EH (cell line): ENCODE results near the gene WSCD1.

ENCODE experiments used
- DNase-seq: peaks from one replicate; pipeline ENCODE4 v3.0.0-alpha.2; 2015; ENCODE audit warnings: low read depth

The WSCD1 gene

DNA sequence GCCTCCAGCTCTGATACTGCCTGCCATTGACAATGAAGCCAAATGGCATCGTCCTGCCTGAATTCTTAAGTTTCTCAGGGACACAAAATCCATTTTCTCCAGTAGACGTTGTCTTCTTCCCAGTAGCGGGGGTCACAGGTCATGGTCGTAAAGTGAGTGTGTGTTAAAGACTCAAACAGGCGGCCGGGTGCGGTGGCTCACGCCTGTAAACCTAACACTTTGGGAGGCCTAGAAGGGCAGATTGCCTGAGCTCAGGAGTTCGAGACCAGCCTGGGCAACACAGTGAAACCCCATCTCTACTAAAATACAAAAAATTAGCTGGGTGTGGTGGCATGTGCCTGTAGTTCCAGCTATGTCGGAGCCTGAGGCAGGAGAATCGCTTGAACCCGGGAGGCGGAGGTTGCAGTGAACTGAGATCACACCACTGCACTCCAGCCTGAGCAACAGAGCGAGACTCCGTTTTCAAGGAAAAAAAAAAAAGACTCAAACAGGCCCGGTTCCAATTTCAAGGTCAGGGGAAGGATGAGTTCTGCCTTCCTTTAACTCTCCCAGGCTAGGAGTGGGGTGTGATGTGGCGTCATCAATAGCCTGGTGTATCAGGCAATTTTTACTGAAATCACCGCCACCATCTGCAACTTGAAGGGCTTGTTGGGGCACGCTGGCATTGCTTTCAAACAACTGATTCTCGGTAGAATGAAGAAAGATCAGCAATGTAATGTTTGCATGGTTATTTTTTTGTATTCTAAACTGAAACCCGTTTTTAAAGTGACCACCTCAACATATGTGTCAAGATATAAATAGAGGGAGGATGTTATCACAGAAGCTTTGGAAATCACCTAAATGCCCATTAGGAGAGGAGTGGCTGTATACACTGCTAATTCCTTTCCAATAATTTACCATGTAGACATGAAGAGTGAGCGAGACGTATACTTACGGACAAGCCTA is 91.0 kb downstream of the WSCD1 start:
- DNase-seq = no peak

DNA sequence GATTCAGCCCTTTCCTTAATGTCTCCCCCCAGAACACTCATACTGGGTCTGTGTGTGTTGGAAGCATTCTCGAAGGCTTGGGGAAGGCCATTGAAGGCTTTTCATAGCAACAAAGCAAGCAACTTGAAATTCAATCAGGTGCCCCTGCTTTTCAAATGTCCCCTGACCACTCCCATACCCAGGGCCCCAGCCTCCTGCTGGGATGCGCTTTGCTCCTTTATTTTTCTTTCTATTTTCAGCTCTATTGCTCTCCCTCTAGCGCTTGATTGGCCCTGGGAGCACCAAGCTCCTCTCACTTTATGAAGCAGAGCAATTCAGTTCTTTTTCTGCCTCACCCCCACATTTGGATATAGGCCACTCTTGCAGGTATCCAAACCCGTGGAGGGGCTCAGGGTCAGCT is 92.0 kb downstream of the WSCD1 start:
- no peak for DNase-seq

DNA sequence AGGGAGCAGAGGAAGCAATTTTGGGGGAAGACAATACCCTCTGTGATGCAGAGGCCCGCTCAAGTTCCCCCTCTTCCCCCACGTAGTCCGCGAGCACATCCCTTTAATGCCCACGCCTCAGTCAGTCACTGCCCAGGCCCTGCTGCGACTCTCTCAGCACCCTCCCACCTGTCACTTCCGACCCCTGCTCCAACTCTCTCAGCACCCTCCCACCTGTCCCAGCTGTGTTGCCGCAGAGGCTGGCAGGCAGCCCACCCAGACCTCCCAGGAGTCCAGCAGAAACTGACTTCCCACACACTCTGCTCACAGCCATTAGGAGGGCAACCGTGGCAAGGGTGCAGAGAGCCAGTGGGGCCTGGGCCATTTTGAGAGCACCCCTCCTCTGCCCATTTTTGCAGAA is 92.7 kb downstream of the WSCD1 start:
- DNase-seq = no peak

DNA sequence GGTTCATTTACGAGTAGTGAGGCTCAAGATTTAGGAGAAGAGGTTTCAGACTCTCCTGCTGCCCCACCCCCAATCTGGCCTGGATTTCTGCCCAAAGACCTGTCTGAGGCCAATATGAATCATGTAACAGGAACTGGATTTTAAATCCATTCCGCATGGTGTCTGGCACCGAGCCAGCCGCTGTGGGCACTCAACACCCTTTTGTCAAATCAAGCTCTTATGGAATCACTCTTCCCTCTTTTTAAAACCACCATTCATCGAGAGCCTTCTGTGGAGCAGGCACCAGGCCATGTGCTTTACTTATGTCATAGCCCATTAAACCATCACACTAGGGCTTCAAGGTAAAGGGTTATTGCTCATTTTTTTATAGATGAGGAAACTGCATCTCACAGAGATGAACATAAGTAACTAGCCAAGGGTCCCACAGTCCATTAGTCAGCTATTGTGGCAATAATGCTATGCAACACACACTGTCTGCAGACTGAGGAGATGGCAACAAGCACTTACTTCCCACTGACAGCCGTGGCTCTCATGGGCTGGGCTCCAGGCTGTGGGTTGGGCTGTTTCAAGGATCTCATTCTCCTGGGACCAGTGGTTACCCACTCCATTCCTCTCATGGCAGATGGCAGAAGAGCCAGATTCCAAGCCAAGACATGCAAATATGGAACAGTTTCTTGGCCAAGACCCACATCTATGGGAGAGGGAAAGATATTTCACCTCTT is 93.6 kb downstream of the WSCD1 start:
- no peak for DNase-seq

DNA sequence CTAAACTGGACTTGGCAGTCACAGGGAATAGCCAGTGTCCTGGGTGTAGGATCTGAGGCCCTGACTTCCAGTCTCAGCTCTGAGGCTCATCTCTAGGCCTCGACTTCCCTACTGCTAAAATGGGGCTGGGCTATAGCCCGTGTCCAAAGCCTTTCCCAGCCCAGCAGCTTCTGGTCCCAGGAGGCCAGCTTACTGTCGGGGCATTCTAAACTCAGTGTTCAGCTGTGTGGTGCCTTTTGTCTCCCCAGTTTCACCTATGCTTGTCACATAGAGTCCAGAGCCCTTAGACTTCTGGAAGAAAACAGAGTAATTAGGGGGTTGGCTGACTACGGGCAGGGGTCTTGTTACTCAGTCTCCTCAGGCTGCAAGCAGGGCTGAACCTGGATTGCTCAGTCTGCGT is 94.8 kb downstream of the WSCD1 start:
- no peak for DNase-seq

DNA sequence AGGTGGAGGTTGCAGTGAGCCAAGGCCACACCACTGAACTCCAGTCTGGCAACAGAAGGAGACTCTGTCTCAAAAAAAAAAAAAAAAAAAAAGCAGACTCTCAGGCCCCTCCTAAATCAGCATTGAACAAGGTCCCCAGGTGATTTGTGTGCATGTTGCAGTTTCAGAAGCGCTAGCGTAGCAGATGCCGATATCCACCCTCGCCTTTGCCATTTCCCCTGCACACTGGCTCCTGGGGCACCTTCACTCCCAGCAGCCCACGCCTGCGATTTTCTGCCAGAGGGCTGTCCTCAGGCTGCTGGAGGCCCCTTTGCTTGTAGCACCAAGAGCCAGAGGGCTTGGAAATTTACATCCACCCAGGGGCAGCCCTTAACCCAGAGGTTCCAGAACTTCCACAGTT is 95.6 kb downstream of the WSCD1 start:
- DNase-seq = no peak

DNA sequence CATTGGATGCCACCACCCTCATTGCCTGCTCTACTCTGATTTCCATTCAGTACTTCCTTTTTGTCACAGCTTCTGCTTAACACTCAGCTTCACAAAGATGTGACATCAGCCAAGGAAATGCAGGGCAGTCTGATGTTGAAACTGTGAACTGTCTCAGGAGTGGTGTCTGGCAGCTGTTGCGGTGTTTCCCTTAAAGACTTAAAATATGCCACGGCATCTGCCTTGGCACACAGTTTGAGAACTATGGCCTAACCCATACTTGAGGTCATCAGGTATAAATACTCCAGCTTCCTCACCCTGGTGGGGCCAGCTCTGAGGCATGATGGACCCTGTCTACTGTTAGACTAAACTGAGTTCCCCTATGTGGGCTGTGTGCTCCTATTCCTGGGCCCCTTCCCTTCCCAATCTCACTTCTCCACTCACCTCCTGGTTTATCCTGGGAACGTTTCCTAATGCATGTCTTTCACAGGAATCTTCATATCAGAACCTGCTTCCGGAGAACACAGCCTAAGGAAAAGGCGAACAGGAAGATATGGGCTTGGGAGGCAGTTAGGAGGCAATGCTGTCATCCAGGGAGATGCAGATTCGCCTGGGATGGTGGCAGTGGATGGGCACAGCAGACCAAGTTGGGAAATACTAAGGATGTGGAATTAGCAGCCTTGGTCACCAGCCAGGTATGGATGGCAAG is 96.5 kb downstream of the WSCD1 start:
- no peak for DNase-seq

DNA sequence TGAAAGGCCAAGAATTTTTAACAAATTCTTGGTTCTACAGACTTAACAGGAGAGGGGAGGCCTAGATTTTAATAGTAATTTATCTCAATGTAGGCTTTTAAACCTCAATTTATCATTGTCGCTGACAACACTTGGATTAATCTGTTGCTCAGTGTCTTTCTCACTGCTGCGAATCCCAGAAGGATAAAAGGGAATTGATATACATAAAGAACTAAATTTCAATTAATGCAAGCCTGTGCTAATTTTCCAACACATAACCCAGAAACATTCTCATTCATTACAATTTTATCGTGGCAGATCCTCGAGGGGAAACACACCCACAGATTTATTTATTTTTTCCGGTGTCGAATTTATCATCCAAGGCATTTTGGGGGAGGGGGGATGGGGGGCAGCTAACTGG is 98.1 kb downstream of the WSCD1 start:
- DNase-seq = no peak

DNA sequence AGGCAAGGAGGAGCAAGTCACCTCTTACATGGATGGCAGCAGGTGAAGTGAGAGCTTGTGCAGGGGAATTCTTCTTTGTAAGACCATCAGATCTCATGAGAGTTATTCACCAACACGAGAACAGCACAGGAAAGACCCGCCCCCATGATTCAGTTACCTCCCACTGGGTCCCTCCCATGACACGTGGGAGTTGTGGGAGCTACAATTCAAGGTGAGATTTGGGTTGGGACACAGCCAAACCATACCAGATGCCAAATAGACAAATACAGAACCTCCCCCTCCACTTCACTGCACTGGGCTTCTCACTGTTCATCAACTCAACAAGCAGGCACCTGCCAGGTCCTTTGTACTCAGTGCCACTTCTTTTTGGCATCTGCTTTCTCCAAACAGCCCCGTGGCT is 100.2 kb downstream of the WSCD1 start:
- DNase-seq = no peak

DNA sequence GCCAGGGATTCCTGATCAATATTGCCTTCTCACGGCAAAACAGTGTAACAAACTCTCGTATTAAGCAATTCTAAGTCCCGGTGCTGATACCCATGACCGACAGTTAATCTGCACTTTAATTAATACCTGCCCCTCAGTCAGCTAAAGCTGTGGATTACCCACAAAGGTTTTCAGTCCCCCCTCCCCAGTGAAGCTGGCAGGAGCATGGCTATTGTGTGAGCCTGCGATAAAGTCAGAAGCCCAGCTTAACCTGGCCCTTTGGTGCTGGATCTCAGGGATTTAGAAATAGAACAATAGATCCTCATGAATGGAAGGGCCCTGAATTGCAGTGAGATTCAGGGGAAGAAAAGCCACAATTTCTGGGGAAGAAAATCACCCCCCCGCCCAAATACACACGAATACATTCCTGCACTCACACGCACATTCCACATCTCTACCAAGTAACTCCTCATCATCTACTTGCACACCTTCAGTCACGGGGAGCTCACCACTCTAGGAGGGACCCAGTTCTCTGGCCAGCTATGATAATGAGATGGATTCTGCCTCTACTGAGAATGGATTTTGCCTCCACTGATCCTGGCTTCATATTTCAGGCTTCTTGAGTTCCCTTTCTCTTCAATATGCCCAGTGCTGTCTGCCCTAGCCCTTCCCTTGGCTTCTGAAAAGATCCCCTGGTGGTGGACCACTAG is 102.6 kb downstream of the WSCD1 start:
- no peak for DNase-seq

DNA sequence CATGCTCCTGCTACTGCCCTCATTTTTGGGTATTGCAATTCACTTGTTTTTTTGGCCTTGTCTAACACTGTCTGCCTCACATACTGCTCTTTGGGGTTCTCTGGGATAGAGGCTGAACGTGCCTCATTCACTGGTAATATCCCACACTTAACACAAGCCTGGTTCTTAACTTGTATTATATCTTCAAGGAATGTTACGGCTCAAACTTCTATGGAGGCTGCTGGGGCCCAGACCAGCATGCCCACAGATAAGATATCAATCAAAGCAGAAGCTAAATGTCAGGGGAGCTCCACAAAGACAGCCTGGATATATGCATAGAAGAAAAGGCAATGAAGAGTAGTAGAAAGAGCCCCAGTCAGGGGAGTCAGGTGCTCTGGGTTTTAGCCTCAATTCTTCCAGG is 103.5 kb downstream of the WSCD1 start:
- no peak for DNase-seq
